Islet precursor cell (in vitro differentiated cells): ENCODE data around the gene ICOSLG.
"Not testable (repeated sequence)": the region's sequence is repeated elsewhere in the genome, so short reads cannot be mapped to it uniquely, and the experiment has no call there.

Experiments
- DNase-seq: peaks from one replicate; pipeline ENCODE4 v3.0.0-alpha.2; 2018

ICOSLG gene, protein sequence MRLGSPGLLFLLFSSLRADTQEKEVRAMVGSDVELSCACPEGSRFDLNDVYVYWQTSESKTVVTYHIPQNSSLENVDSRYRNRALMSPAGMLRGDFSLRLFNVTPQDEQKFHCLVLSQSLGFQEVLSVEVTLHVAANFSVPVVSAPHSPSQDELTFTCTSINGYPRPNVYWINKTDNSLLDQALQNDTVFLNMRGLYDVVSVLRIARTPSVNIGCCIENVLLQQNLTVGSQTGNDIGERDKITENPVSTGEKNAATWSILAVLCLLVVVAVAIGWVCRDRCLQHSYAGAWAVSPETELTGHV

DNA sequence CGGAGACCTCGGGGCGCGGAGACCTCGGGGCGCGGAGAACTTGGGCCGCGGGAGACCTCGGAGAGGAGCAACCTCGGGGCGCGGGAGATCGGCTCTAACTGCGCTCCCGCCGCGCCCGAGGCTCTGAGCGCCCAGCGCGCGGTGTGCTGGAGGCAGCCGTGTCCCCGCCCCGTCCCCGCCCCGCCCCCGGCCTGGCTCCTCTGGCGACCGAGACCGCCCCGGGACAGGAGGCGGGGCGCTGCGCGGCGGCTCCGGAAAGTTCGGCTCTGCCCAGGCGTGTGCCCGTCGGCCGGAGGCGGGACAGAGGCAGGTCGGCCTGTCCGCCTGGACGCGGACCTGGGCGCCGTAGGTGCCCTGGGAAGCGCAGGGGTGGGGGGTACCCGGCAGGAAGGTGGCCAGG, at the start of gene ICOSLG:
ICOSLG (minus strand) TSS at position 102 of the 400 bp plus-strand sequence. CDS start 126 bp downstream, outside the sequence.
- DNase-seq = not testable (repeated sequence)

DNA sequence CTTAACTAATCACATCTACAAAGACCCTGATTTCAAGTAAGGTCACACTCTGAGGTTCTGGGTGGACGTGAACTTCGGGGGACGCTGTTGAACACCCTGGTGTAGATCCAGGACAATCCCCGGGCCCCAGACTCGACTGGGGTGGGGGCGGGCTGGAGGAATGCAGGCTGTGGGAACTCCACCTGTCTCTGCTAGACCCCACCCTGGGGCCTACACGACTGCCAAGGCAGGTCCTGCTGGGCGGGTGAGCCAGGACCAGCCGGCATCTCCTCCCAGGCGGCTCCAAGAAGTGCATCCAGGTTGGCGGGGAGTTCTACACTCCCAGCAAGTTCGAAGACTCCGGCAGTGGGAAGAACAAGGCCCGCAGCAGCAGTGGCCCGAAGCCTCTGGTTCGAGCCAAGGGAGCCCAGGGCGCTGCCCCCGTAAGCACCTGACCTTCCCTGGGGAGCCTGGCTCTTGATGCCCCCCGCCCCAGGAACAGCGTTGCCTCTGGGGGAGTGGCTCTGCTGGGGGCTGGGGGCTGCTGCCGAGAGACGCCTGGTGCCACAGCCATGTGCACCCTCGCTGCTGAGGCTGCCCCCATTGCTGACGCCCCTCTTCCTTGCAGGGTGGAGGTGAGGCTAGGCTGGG, 48.8 kb upstream of the ICOSLG start:
- no peak for DNase-seq

DNA sequence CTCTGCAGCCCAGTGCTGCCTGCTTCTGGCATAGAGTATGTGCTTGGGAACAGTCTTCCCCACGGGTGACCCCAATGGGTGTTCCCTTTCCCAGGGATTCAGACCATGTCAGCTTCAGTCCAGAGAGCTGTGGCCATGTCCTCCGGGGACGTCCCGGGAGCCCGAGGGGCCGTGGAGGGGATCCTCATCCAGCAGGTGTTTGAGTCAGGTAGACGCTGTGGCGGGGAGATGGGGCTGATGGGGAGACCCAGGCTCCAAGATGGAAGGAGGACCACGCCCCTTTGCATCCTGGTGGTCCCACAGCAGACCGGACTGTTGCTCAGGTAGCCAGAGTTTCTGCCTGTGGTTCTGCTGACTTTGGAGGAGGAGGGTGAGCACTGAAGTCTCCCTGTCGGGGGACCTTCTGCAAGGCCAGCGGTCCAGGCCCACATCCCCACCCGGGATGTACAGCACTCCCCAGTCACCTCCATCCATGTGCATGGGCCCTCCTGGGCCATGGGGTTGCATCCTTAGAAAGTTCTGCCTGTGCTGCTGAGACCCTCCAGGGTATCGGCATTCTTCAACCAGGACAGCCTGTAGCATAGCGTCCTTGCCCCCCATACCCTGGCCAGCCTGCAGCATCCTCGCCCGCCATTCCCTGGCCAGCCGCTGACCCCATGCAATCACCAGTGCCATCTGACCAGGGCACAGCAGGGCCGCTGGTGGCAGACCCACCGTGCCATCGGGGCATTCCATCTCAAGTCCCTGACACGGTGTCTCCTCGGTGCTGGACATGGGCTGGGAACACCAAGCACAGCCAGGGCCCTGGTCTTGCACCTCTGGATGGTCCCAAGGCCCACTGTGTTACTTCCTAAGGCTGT, 47.7 kb upstream of the ICOSLG start:
- DNase-seq = no peak

DNA sequence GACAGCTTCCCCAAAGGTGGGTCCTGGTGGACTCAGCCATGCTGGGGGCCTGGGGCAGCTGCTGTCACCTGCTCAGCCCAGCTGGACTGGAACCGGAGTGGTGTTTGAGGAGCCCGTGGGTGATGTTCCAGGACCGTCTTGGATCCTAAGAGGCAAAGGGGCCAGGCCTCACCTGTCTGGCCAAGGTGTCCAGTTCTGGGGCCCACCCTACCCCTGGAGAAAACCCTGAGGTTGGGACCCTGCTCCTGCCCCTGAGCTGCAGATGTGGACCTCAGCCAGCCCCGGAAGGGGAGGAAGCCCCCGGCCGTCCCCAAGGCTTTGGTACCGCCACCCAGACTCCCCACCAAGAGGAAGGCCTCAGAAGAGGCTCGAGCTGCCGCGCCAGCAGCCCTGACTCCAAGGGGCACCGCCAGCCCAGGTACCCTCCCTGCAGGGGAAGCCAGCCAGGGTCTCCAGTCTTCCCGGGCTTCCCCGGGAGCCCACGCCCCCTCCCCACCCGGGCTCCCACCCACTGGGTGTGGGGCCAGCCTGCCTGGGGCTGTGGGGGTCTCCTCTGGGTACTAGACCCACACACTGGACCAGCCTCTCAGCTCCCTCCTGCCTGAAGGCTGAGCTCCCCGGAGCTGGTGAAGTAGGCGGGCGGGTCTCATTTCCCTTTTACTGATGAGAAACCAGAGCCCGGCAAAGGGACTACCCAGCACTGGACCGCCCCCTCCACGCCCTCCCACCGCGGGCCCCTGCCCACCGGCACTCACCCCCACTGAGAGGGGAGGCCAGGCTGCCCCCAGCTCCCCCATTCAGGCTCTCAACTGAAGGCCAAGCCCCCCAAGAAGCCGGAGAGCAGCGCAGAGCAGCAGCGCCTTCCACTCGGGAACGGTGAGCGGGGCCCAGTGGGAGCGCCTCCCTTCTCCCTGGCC, 46.2 kb upstream of the ICOSLG start:
- DNase-seq = no peak

DNA sequence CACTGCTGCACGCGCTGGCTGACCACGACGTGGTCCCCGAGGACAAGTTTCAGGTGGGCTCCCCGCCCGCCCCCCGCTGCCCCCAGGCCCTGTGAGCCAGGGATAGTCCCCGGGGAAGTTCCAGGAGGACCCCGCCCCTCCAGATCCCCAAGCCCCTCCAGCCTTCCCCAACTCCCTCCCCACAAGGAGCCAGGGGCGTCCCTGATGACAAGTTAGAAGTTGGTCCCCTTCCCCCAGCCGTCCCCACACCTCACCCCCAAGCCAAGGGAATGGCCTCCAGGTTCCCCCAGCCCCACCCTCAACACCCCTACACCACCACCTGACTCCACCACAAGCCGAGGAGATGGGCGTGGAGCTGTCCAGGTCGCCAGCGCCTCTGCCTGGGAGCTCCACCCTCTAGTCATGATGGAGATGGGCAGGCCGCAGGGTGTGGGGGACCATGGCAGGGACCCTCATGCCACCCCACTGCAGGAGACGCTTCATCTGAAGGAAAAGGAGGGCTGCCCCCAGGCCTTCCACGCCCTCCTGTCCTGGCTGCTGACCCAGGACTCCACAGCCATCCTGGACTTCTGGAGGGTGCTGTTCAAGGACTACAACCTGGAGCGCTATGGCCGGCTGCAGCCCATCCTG, 45.5 kb upstream of the ICOSLG start:
- DNase-seq = no peak

DNA sequence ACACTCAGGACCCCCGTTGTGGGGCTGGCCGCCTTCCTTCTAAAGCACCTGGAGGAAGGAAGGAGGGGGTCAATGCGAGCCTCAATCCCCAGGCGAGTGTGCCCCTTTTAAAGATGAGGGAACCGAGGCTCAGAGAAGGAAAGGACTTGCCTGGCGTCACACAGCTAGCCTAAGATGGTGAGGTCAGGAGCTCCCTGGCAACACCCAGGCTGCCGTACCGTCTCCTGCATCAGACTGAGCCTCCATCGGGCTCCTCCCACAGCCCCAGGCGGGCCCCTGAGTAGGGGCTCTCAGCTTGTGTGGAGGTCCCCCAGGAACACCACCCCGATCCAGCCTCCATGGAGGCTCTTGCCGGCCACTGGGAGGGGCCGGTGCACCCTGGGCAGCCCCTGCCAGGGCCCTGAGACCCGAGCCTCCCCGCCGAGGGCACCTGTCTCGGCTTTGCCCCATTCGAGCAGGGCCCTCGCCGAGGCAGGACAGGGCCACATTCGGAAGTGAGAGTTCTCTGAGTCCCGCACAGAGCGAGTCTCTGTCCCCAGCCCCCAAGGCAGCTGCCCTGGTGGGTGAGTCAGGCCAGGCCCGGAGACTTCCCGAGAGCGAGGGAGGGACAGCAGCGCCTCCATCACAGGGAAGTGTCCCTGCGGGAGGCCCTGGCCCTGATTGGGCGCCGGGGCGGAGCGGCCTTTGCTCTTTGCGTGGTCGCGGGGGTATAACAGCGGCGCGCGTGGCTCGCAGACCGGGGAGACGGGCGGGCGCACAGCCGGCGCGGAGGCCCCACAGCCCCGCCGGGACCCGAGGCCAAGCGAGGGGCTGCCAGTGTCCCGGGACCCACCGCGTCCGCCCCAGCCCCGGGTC, 44.6 kb upstream of the ICOSLG start, which contains the start of gene AIRE:
AIRE (plus strand) TSS at position 739 of the 855 bp plus-strand sequence. CDS start 131 bp downstream, outside the sequence.
- peak; percentile 88 for DNase-seq

DNA sequence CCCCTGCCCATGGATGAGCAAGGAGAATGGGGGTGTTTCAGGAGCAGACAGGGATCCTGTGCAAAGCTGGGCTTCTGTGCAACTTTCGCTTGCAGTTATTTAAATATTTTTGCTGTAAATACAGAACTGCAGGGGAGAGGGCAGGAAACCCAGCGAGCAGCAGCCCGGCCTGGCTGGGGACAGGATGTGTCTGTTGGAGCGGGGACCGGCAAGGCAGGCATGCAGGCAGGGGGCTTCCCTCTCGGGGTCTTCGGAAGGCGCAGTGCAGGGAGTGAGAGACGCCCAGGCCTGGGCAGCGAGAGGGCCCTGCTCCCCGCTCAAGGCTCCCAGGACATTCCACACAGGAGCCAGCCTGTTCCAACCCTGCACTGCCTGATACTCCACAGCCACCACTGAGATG, 43.2 kb upstream of the ICOSLG start:
- DNase-seq = no peak

DNA sequence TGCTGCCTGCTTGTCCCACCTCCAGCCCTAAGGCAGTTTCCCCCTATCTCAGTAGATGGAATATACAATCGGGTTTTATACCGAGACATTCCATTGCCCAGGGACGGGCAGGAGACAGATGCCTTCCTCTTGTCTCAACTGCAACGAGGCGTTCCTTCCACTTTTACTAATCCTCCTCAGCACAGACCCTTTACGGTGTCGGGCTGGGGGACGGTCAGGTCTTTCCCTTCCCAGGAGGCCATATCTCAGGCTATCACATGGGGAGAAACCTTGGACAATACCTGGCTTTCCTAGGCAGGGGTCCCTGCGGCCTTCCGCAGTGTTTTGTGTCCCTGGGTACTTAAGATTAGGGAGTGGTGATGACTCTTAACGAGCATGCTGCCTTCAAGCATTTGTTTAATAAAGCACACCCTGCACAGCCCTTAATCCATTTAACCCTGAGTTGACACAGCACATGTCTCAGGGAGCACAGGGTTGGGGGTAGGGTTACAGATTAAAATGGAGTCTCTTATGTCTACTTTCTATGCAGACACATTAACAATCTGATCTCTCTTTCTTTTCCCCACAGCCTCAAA, 42.6 kb upstream of the ICOSLG start:
- not testable (repeated sequence) for DNase-seq

DNA sequence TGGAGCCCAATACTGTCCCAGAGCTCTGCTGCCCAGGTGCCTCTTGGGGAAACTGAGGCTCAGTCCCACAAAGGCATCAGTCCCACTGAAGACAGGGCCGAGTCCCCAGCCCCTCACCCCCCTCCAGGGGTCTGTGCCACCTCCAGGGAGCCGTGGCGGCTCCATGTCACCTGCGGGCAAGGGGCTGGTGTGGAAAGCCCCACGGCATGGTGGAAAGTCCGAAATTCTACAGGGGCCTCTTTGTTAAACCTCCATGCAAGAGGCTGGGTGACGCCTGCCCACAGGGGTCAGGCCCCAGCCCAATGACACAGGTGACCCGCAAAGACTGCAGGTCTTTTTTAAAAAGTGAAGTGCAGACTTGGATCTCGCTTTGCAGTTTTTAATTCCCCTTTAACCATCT, 41.6 kb upstream of the ICOSLG start:
- DNase-seq = no peak

DNA sequence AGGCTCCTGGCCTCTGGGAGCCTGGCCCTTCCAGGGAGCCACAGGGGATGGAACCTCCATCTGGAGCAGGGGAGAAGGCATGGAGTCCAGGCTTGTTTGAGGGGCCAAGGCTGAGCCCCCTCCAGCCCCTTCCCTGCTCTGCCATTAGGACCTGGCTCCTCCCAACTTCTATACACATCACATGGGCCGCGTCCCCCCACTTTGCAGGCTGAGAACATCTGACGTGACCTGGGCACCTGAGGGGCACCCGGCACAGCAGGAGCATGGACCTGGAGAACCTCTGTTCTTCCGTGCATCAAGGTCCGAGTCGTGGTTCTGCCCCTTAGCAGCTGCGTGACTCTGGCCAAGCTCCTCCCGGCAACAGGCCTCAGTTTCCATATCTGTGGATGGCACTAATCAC, 41.1 kb upstream of the ICOSLG start:
- DNase-seq = no peak

DNA sequence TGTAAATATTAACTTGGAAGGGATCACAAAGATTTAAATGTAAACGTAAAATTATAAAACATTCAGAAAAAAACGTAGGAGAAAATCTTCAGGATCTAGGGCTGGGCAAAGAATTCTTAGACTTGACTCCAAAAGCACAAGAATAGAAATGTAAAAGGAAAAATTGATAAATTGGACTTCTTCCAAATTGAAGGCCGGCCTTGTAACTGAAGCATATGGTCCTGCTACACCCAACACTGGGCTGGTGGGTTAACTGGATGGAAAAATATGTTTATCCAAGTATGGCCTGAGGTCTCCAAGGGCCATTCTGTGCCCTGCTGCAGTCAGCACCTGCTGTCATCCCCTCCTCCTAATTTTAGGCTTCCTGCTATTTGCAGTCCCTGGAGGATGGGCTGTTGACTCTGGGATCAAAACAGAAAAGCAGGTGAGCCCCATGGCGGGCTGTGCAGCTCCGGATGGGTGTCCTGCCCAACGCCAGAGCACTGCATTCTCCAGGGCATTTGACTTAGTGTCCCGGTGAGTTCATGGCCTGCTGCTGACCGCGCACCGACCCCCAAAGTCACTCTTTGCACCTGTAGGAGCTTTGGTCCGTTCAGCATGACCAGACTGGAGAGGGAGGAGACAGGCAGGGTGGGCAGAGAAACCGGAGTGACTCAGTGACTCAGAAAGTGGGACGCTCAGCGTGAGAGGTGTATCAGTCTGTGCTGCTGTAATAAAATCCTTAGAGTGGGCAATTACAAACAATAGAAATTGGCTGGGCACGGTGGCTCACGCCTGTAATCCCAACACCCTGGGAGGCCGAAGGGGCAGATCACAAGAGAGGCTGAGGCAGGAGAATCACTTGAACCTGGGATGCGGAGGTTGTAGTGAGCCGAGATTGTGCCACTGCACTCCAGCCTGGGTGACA, 38.9 kb upstream of the ICOSLG start:
- no peak for DNase-seq

DNA sequence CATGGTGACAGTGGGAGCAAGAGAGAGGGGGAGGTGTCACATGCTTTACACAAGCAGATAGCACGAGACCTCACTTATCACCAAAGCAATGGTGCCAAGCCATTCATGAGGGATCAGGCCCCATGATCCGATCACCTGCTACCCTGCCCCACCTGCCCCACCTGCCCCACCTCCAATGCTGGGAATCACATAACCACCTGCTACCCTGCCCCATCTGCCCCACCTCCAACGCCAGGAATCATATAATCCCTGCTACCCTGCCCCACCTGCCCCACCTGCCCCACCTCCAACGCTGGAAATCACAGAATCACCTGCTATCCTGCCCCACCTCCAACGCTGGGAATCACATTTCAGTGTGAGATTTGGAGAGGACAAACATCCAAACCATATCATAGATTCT, 34.3 kb upstream of the ICOSLG start:
- no peak for DNase-seq

DNA sequence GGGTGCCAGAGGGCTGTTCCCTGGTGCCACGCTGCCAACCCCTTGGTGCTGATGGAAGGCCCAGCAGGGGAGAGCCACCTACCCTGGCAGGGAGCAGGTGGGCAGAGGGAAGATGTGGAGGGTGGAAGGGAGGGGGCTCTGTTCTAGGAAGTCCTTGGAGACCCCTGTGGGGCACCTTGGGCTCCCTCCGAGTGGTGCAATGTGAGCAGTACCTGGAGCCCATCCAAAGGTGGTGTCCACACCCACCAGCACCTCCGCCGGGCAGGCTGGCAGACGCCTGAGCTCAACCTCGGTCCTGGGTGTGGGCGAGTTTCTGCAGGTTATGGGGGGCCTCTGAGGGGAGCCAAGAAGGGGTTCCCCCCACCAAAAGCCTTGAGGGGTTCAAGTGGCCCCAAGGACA, 32.3 kb upstream of the ICOSLG start:
- DNase-seq = no peak

DNA sequence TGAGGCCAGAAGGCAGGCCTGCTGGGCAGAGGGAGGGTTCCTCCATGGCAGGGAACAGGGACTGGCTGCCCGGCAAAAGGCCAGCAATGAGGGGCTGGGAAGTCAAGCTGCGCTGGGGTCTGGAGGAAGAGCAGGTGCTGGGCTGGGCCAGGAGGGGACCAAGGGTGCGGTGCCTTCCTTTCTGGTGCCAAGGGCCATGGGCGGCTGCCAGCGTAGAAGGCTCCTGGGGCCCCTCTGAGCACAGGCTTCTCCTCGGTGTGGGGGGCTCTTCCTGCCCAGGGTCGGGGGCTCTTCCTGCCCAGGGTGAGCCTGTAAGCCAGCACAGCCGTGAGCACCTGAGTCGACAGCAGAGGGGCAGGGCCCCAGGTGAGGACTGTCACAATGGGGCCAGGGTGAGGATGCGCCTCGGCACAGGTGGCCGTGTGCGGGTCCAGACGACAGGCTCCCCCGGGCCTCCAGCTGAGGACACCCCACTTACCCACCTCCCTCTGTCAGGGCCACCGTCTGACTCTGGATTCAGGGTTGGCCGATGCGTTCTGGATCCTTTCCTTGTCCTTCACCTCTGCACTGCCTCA, 31.6 kb upstream of the ICOSLG start:
- DNase-seq = no peak

DNA sequence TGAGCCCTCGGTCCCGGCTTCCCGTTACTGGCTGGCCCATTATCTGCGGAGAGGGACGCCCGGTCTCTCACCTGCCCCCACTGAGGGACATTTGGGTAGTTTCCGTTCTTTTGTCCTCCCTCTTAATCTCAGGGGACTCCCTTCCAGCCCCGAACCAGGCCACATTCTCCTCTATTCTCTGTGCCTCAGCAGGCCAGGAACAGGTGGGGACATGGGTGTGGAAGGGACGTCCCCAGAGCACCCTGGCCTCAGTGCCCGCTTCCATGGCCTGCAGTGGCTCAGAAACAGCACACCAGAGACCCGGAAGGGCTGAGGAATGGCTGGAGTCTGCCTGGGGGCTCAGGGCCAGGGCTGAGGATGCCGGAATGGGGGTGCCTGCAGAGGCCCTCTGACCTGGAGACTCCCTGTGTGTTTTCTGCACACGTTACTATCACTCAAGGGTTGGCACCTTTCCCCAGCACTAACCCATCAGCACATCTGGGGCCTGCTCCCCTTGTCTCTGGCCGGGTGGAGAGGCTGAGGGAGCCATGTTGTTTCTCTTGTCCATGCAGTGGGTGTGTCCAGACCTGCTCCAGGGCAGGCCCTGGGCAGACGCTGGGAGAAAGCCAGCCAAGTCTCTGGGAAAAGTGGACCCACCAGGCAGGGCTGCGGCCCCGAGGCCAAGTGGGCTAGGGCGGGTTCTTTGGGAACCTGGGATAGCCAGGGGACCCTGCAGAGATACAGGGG, 31.0 kb upstream of the ICOSLG start:
- no peak for DNase-seq

DNA sequence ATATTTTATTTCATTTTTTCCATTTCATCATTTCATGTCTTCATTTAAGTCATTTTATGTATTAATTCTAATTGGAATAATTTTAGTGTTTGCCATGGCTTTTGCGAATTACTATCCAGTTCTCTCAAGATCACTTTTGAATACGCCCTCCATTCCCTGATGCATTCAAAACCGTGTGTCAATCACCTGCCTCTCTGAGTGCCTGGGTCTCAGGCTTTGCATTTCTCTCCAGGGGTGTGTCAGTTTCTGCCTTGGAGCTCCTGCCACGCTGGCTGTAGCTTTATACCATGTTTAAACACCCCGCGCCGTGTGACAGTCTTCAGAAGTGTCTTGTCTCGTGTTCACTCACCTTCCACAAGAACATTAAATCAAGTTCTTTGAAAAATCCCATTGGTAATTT, 28.3 kb upstream of the ICOSLG start:
- DNase-seq = no peak

DNA sequence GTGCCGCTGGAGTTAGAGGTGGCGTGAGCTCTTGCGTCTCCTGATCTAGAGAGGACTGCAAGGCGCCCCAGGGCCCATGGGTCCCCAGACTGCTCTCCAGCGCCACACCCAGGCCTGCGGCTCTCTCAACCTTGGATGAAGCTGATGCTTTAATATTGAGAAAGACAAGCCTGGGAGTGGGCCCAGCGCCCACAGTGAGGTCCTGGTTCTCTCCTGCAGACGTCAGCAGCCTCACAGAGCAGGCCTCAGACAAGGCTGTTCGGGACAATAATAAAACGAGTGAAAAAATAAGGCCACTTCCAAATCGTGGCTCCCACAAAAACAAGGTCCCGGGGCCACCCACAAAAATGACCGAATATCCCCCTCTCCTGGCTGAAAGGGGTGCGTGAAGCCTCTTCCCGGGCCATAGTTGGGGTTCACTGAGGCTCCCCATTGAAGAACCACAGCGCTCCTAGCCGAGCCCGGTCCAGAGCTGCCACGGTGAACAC, 27.0 kb upstream of the ICOSLG start:
- DNase-seq = no peak

DNA sequence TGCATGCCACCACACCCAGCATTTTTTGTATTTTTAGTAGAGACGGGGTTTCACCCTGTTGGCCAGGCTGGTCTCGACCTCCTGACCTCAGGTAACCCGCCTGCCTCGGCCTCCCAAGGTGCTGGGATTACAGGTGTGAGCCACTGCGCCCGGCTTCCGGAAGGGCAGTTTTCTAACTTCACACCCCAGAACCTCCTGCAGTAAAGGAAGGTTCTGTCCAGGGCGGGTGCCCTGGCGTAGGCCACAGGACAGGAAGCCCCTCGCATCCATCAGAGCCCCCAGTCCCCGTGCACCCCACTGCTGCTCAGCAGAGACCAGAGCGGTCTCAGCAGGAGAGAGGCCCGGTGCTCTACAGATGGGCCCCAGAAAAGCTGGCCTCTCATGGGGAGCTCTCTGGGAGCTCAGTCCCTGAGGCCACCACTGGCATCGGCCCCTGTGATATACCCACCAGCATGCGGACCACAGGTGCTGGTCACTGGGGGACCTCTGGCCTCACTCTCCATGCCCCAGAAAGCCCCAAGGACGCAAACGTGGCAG, 25.1 kb upstream of the ICOSLG start:
- no peak for DNase-seq
